Left lung (tissue), 10 donors: ENCODE measurements around the gene NMNAT3. TPM values are rescaled to one million over a fixed set of nuclear protein-coding genes. Genes with fewer than 3 reads are reported as not detected.

Experiments
- ATAC-seq: fragments of 200-7000 bp; cut with Tn5 transposase; one replicate; pipeline ENCODE4 v1.9.1; 2020; ENCODE audit warnings: moderate library complexity
- DNase-seq, 4 donors: peaks; one replicate each; pipeline ENCODE4 v3.0.0-alpha.2; 2013 to 2020
- H3K27ac ChIP-seq, 2 donors: fragments of 200-600 bp; sonication (generic) in 1 of 2; one replicate each; pipeline versions ENCODE4 v1.5.0 to v1.8.0; 2020 to 2021
- H3K27me3 ChIP-seq, 2 donors: fragments of 200-600 bp; sonication (generic) in 1 of 2; one replicate each; pipeline versions ENCODE4 v1.5.0 to v1.8.0; 2020 to 2021
- H3K36me3 ChIP-seq, 2 donors: fragments of 200-600 bp; sonication (generic) in 1 of 2; one replicate each; pipeline versions ENCODE4 v1.5.0 to v1.8.0; 2020 to 2021
- H3K4me1 ChIP-seq, 2 donors: fragments of 200-600 bp; one replicate each; pipeline ENCODE4 v1.8.0; 2021
- H3K4me3 ChIP-seq, 2 donors: fragments of 200-600 bp; sonication (generic) in 1 of 2; one replicate each; pipeline versions ENCODE4 v1.5.0 to v1.8.0; 2020 to 2021; ENCODE audit warnings: mild to moderate bottlenecking in 1 of 2
- H3K9me3 ChIP-seq, 2 donors: fragments of 200-600 bp; sonication (generic) in 1 of 2; one replicate each; pipeline versions ENCODE4 v1.5.0 to v1.8.0; 2020 to 2021
- intact Hi-C, 2 donors: fragments of 100-400 bp; cut with DNase I; formaldehyde crosslinking; loops; one replicate each; pipeline versions ENCODE4 v1.11.2 to v1.14.2; 2022
- polyA plus RNA-seq, 6 donors: library from polyadenylated mRNA; unstranded; fragments of 120-200 nt; gene quantifications; one replicate each; pipeline ENCODE4 v1.2.1, GENCODE V29; 2013; ENCODE audit not compliant: insufficient read length in 6 of 6
- total RNA-seq, 2 donors: library from RNA; stranded (reverse); fragmentation: NEBNext Ultra II Directional; extraction: Animal tissue kit (Norgen Biotek cat#: 25700); gene quantifications; one replicate each; pipeline ENCODE4 v1.2.1, GENCODE V29; 2021
- TF ChIP-seq, protein P1 (sequence below), 2 donors: fragments of 200-600 bp; sonication (generic) in 1 of 2; IDR thresholded peaks; one replicate each; pipeline versions ENCODE4 v1.5.0 to v1.8.0; 2021; ENCODE audit warnings: antibody characterized with exemption in 2 of 2
- donor health status: DM: no; HTN: yes; CAD: no.
- donor health status: DM: no; HTN: no; CAD: no.

NMNAT3 gene
- total and polyA plus RNA-seq, 8 donors = 3.2 to 8.0 (median 6.0) TPM

DNA sequence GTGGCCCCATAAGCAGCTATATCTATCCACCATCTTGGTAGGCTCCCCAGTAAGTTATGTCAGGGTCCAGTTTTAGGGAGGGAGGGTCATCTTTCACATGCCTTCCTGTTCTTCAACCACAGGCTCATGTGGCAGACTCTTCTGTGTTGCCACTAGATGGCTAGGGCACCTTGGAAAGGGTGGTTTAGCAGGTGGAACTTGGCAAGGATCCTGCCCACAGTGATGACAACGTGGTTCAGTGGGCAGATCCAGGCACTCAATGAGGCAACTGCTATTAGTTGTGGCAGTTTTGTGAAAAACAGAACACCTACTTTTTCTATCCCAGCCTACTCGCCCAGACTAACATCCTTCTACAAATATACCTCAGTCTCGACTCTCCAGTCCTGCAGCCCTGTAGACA lies 131.0 kb downstream of the NMNAT3 start:
- DNase-seq = no peak
- intact Hi-C loops = no loop called here
- Histone ChIP-seq H3K27me3 (peaks cover 0 to 2% of the 10 kb centered on the region in 2 donors), H3K27ac (no peak overlapping the region), H3K4me1 (no peaks in the 10 kb centered on the region), H3K4me3 (no peak overlapping the region), H3K36me3 (no peaks in the 10 kb centered on the region), H3K9me3 (no peaks in the 10 kb centered on the region)
- TF ChIP-seq, protein P1, sequence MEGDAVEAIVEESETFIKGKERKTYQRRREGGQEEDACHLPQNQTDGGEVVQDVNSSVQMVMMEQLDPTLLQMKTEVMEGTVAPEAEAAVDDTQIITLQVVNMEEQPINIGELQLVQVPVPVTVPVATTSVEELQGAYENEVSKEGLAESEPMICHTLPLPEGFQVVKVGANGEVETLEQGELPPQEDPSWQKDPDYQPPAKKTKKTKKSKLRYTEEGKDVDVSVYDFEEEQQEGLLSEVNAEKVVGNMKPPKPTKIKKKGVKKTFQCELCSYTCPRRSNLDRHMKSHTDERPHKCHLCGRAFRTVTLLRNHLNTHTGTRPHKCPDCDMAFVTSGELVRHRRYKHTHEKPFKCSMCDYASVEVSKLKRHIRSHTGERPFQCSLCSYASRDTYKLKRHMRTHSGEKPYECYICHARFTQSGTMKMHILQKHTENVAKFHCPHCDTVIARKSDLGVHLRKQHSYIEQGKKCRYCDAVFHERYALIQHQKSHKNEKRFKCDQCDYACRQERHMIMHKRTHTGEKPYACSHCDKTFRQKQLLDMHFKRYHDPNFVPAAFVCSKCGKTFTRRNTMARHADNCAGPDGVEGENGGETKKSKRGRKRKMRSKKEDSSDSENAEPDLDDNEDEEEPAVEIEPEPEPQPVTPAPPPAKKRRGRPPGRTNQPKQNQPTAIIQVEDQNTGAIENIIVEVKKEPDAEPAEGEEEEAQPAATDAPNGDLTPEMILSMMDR (IDR thresholded peaks at IDR 0.05) = no peak
- ATAC-seq = no peak

DNA sequence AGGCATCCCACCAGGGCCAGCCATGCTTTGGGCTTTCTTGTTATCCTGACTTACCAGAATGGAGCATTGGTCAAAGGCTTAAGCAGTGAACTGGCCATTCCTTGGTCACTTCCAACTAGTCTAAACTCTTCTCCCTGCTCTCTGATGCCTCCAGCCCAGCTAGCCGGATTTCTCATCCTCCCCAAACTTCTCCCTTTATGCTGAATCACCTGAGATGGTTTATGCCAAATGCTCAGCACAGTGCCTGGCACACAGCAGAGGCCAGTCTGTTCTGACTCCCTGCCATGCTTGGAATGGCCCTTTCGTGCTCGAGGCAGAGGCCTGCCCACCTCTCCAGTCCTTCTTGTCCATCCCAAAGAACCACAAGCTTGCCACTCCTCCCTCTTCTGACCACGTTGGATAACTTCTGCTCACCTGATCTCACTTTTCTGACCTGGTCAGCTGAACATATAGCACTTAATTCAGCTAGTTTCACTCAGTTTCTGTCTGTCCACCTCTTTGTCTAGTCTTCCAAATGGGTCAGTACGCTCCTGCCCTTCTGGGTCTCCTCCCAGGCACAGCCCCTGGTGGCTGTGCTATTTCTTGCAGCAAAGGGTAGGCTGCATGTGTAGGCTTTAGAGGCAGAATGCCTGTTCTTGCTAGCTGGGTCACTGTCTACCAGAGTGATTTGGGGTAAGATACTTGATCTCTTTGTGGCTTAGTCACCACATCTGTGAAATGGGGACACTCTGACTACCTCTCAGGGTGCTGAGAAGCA lies 136.1 kb downstream of the NMNAT3 start:
- H3K4me3 ChIP-seq = no peak overlapping the region
- DNase-seq (no peak), ATAC-seq (no peak)
- no peaks in the 10 kb centered on the region for H3K36me3 ChIP-seq
- TF ChIP-seq, protein P1 (IDR thresholded peaks at IDR 0.05) = no peak
- H3K27me3 ChIP-seq = peaks cover 0 to 43% of the 10 kb centered on the region in 2 donors
- peaks cover 0 to 15% of the 10 kb centered on the region in 2 donors for H3K4me1 ChIP-seq
- intact Hi-C loops = no loop called here
- no peak overlapping the region for H3K27ac ChIP-seq
- H3K9me3 ChIP-seq = no peaks in the 10 kb centered on the region

DNA sequence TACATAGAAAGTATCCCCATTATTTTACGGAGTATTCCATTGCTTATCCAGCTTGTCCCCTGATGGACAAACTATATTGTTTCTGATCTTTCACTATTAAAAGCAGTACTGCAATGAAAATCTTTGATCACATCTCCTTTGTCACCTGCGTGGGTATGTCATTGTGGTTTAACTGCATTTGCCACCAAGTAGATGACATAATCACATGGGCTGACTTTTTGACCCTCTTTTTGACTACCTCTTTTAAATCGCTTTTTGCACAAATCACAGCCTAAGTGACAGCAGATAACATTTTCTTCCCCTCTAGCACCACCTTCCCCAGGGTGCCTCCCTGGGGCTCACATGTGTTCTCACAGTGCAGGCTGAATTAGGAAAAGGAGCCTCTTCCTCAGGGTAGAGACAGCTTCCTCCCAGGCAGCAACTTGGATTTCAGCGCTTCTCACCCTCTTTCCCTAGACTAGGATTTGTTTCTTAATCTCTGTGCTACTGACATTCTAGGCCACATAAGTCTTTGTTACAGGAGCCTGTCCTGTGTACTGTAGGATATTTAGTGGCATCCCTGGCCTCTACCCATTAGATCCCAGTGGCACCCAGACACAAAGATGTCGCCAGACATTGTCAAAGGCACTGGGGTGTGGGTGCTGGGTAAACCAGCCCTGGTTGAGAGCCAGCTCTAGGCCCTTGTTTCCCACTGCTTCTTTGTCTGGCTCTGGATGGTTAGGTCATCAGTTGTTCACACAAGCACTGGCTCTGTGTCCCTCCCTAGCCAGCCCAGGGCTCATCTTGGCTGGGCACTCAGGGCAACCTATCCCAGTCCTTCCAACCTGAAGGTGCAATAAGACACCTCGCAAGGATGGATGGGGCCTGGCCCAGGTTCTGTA lies 136.9 kb downstream of the NMNAT3 start:
- H3K27me3 ChIP-seq = peaks cover 0 to 43% of the 10 kb centered on the region in 2 donors
- H3K4me1 ChIP-seq = peaks cover 0 to 15% of the 10 kb centered on the region in 2 donors
- DNase-seq = no peak
- H3K4me3 ChIP-seq = no peak overlapping the region
- ATAC-seq = no peak
- no peak overlapping the region for H3K27ac ChIP-seq
- intact Hi-C loops = no loop called here
- H3K36me3 ChIP-seq = no peaks in the 10 kb centered on the region
- TF ChIP-seq, protein P1 (IDR thresholded peaks at IDR 0.05) = no peak
- no peaks in the 10 kb centered on the region for H3K9me3 ChIP-seq

DNA sequence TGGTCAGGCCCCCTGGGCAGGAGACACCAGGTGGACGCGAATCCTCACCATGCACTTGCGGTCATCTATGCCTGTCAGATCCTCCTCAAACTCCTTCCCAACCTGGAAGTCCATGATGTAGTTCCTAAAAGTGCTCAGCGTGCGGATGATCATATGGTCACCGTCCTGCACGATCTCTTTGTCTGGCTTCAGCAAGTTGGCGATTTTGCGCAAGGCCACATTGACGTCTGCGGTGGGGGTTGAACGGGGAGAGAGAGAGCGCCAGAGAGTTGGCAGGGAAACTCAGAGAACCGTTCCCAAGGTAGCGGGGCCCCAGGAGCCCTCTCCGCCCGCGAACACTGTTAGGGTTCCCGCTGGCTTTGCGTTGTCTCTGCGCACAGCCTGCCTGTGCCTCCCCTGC lies 139.0 kb downstream of the NMNAT3 start:
- H3K27ac ChIP-seq = no peak overlapping the region
- DNase-seq = peak in 1 of 4 donors; percentile 79
- no peaks in the 10 kb centered on the region for H3K36me3 ChIP-seq
- peaks cover 3 to 27% of the 10 kb centered on the region in 2 donors for H3K4me1 ChIP-seq
- no peak for ATAC-seq
- H3K9me3 ChIP-seq = no peaks in the 10 kb centered on the region
- peak overlapping the region; percentile 45 to 47 for H3K4me3 ChIP-seq
- TF ChIP-seq, protein P1 (IDR thresholded peaks at IDR 0.05) = no peak
- intact Hi-C loops = no loop called here
- H3K27me3 ChIP-seq = peaks cover 0 to 43% of the 10 kb centered on the region in 2 donors
